Loucy (cell line): ENCODE data around the gene RAF1.
"Not testable (repeated sequence)": the region's sequence is repeated elsewhere in the genome, so short reads cannot be mapped to it uniquely, and the experiment has no call there.

Experiments
- H2AFZ ChIP-seq: fragments of 200-600 bp; sonication (generic); 2 replicates; pipeline ENCODE4 v1.6.0; 2016; ENCODE audit warnings: antibody characterized with exemption, mild to moderate bottlenecking, low read length, moderate library complexity
- H3F3A ChIP-seq: fragments of 200-600 bp; 2 replicates; pipeline ENCODE4 v1.6.0; 2016; ENCODE audit warnings: antibody characterized with exemption, low read depth, mild to moderate bottlenecking
- H3K27me3 ChIP-seq: fragments of 200-600 bp; sonication (generic); 2 replicates; pipeline ENCODE4 v1.6.1; 2014; ENCODE audit warnings: low read length, mild to moderate bottlenecking; ENCODE audit not compliant: insufficient read depth, poor library complexity, severe bottlenecking
- H3K36me3 ChIP-seq: fragments of 200-600 bp; sonication (generic); 2 replicates; pipeline ENCODE4 v1.6.1; 2016; ENCODE audit warnings: low read length; ENCODE audit not compliant: insufficient read depth
- H3K4me1 ChIP-seq: fragments of 200-600 bp; sonication (generic); 2 replicates; pipeline ENCODE4 v1.5.1; 2014; ENCODE audit warnings: low read length, mild to moderate bottlenecking; ENCODE audit not compliant: insufficient read depth, poor library complexity, severe bottlenecking
- H3K4me2 ChIP-seq: fragments of 200-600 bp; sonication (generic); 2 replicates; pipeline ENCODE4 v1.6.0; 2014; ENCODE audit warnings: antibody characterized with exemption, low read length, low read depth, mild to moderate bottlenecking; ENCODE audit not compliant: poor library complexity, severe bottlenecking
- H3K4me3 ChIP-seq: fragments of 200-600 bp; sonication (generic); 2 replicates; pipeline ENCODE4 v1.5.1; 2014; ENCODE audit warnings: low read length, mild to moderate bottlenecking, mixed read lengths; ENCODE audit not compliant: poor library complexity, severe bottlenecking
- H3K79me2 ChIP-seq: fragments of 200-600 bp; sonication (generic); 2 replicates; pipeline ENCODE4 v1.6.1; 2014; ENCODE audit warnings: low read length; ENCODE audit not compliant: insufficient read depth
- H3K9ac ChIP-seq: fragments of 200-600 bp; sonication (generic); 2 replicates; pipeline ENCODE4 v1.6.0; 2014; ENCODE audit warnings: mild to moderate bottlenecking, low read depth, low read length, moderate library complexity; ENCODE audit not compliant: poor library complexity, severe bottlenecking
- H3K9me2 ChIP-seq: fragments of 200-600 bp; sonication (generic); replicated peaks from 2 replicates; pipeline ENCODE4 v1.6.1; 2016; ENCODE audit warnings: low read depth, low read length, mixed read lengths
- H3K9me3 ChIP-seq: fragments of 200-600 bp; sonication (generic); 2 replicates; pipeline ENCODE4 v1.6.1; 2014; ENCODE audit warnings: mild to moderate bottlenecking, antibody characterized with exemption, low read length, low read depth; ENCODE audit not compliant: insufficient read depth
- H4K20me1 ChIP-seq: fragments of 200-600 bp; sonication (generic); 2 replicates; pipeline ENCODE4 v1.6.0; 2014; ENCODE audit warnings: antibody characterized with exemption, low read length, mild to moderate bottlenecking; ENCODE audit not compliant: insufficient read depth, poor library complexity, severe bottlenecking
- EZH2phosphoT487 ChIP-seq: fragments of 200-600 bp; IDR thresholded peaks from 2 replicates; pipeline ENCODE4 v1.6.1; 2018; ENCODE audit warnings: antibody characterized with exemption, mild to moderate bottlenecking, moderate library complexity, borderline replicate concordance
- TF ChIP-seq, protein P1 (sequence below): fragments of 200-600 bp; sonication (generic); conservative IDR thresholded peaks from 2 replicates; pipeline ENCODE4 v1.5.1; 2014; ENCODE audit warnings: mild to moderate bottlenecking, antibody characterized with exemption, low read length

The RAF1 gene

DNA sequence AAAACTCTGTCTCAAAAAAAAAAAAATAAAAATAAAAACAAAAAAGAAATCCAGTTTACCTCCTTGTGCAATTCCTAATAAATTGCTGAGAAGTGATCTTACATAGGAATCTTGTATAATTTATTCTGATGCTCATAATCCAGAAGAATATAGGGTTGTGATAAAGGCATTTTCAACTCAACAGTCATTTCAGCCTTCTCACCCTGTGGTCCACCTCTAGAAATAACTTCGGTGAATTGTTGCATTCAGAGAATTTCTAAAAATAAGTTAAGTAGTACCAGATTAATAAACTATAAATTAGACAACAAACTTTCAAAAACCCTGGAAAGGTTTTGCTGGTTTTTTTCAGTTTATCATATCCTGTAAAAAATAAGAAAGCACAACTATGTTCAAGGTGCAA, 20.2 kb downstream of the RAF1 start:
- H3K4me2 ChIP-seq: no peak overlapping the region

DNA sequence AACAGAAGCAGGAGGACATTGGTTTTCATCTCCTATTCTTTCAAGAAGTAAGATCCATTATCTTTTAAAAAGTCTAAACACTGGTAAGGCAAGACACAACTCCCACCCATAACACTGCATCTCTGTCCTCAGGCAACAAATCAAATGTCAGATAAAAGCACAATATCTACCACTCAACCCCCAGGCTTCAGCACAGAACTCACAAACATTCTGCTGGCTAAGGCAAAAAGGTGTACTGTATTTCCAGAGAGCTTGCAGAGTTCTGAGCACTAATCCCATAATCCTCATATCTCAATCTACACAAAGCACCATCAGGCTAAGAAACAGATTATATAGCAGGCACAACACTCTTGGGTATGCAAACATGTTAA, 20.9 kb downstream of the RAF1 start:
- Histone ChIP-seq H3K4me1 (no peaks in the 10 kb centered on the region), H3K4me3 (no peak overlapping the region), H3K79me2 (peaks cover 91% of the 10 kb centered on the region), H3K36me3 (no peaks in the 10 kb centered on the region), H3F3A (no peaks in the 10 kb centered on the region), H3K4me2 (no peak overlapping the region), H4K20me1 (peaks cover 47% of the 10 kb centered on the region), H3K9me3 (no peaks in the 10 kb centered on the region), H2AFZ (no peak overlapping the region), H3K9me2 (no peaks in the 10 kb centered on the region), H3K9ac (no peak overlapping the region), H3K27me3 (no peaks in the 10 kb centered on the region)
- TF ChIP-seq, protein P1, sequence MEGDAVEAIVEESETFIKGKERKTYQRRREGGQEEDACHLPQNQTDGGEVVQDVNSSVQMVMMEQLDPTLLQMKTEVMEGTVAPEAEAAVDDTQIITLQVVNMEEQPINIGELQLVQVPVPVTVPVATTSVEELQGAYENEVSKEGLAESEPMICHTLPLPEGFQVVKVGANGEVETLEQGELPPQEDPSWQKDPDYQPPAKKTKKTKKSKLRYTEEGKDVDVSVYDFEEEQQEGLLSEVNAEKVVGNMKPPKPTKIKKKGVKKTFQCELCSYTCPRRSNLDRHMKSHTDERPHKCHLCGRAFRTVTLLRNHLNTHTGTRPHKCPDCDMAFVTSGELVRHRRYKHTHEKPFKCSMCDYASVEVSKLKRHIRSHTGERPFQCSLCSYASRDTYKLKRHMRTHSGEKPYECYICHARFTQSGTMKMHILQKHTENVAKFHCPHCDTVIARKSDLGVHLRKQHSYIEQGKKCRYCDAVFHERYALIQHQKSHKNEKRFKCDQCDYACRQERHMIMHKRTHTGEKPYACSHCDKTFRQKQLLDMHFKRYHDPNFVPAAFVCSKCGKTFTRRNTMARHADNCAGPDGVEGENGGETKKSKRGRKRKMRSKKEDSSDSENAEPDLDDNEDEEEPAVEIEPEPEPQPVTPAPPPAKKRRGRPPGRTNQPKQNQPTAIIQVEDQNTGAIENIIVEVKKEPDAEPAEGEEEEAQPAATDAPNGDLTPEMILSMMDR: no peak
- no peak for TF ChIP-seq EZH2phosphoT487

More for the DNA sequence above, 20.2 kb downstream of the RAF1 start:
- no peaks in the 10 kb centered on the region for H3K27me3 ChIP-seq
- no peaks in the 10 kb centered on the region for H3K4me1 ChIP-seq
- no peaks in the 10 kb centered on the region for H3K36me3 ChIP-seq
- H3K9me3 ChIP-seq: no peaks in the 10 kb centered on the region
- peaks cover 47% of the 10 kb centered on the region for H4K20me1 ChIP-seq
- H3K79me2 ChIP-seq: peaks cover 91% of the 10 kb centered on the region
- no peaks in the 10 kb centered on the region for H3F3A ChIP-seq
- no peak overlapping the region for H2AFZ ChIP-seq
- H3K4me3 ChIP-seq: no peak overlapping the region
- no peak overlapping the region for H3K9ac ChIP-seq
- H3K9me2 ChIP-seq: no peaks in the 10 kb centered on the region
- TF ChIP-seq, protein P1: no peak
- no peak for TF ChIP-seq EZH2phosphoT487

DNA sequence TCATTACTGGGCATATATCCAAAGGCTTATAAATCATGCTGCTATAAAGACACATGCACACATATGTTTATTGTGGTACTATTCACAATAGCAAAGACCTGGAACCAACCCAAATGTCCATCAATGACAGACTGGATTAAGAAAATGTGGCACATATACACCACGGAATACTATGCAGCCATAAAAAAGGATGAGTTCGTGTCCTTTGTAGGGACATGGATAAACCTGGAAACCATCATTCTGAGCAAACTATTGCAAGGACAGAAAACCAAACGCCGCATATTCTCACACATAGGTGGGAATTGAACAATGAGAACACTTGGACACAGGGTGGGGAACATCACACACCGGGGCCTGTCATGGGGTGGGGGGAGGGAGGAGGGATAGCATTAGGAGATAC, 23.1 kb downstream of the RAF1 start:
- Histone ChIP-seq H3K79me2 (peaks cover 91% of the 10 kb centered on the region), H4K20me1 (peaks cover 49% of the 10 kb centered on the region)
- H2AFZ ChIP-seq, H3K9me2 ChIP-seq, H3F3A ChIP-seq, H3K4me1 ChIP-seq, H3K9ac ChIP-seq, H3K9me3 ChIP-seq, H3K27me3 ChIP-seq, H3K36me3 ChIP-seq, H3K4me3 ChIP-seq, H3K4me2 ChIP-seq: not testable (repeated sequence)

DNA sequence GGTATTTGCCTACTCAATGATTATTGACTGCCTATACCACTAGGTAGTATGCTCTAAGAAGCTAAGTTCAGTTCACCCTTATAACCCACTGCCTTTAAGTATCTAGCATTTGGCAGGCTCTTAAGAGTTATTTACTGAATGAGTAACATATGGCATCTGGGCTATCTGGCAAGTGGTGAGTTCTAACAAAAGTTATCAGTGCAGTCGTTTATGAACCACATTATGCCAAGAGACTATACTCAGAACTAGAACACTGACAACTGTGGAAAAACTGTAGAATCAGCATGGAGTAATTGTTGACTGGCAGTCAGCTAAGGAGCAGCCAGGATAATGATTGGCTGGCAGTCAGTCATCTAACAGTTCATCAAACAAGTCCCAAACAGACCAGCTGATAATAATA, 25.8 kb downstream of the RAF1 start:
- Histone ChIP-seq H3K36me3 (peaks cover 16% of the 10 kb centered on the region; the same call in 1 of the 2 replicates), H3K27me3 (no peaks in the 10 kb centered on the region), H3K4me1 (no peaks in the 10 kb centered on the region), H4K20me1 (peaks cover 57% of the 10 kb centered on the region), H3F3A (no peaks in the 10 kb centered on the region), H3K4me3 (no peak overlapping the region), H3K79me2 (peaks cover 91% of the 10 kb centered on the region), H3K9me2 (no peaks in the 10 kb centered on the region), H3K4me2 (no peak overlapping the region), H3K9ac (no peak overlapping the region), H2AFZ (no peak overlapping the region), H3K9me3 (no peaks in the 10 kb centered on the region)
- TF ChIP-seq EZH2phosphoT487: no peak
- TF ChIP-seq, protein P1: no peak
